GM19351 (cell line): ENCODE results near the gene EIF5A2.
"Not testable (repeated sequence)": the region's sequence is repeated elsewhere in the genome, so short reads cannot be mapped to it uniquely, and the experiment has no call there.

Source experiments
- ATAC-seq: cut with Tn5 transposase; IDR thresholded peaks from one replicate; pipeline ENCODE4 v1.9.1; 2021; ENCODE audit warnings: mild to moderate bottlenecking, moderate library complexity; ENCODE audit not compliant: unreplicated experiment

Gene EIF5A2

DNA sequence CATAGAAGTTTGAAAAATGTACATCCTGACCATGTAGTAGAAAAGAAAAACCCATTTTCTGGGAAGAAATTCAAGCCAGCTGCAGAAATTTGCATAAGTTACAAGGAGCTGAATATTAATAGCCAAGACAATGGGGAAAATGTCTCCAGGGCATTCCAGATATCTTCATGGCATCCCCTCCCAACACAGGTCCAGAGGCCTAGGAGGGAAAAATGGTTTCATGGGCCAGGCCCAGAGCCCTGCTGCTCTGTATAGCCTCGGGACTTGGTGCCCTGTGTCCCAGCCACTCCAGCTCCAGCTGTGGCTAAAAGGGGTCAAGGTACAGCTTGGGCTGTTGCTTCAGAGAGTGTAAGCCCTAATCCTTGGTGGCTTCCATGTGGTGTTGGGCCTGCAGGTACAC, 11.2 kb downstream of the EIF5A2 start:
- ATAC-seq = not testable (repeated sequence)

DNA sequence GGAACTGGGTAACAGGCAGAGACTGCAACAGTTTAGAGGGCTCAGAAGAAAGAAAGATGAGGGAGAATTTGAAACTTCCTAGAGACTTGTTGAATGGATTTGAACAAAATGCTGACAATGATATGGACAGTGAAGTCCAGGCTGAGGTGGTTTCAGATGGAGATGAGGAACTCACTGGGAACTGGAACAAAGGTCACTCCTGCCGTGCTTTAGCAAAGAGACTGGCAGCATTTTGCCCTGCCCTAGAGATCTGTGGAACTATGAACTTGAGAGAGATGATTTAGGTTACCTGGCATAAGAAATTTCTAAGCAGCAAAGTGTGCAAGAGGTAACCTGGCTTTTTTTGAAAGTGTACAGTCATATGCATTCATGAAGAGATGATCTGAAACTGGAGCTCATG, 11.7 kb downstream of the EIF5A2 start:
- no peak for ATAC-seq

- ATAC-seq = not testable (repeated sequence)
Observed at GRCh38 chr3:170896333-170896732, 12.1 kb downstream of the EIF5A2 start.

DNA sequence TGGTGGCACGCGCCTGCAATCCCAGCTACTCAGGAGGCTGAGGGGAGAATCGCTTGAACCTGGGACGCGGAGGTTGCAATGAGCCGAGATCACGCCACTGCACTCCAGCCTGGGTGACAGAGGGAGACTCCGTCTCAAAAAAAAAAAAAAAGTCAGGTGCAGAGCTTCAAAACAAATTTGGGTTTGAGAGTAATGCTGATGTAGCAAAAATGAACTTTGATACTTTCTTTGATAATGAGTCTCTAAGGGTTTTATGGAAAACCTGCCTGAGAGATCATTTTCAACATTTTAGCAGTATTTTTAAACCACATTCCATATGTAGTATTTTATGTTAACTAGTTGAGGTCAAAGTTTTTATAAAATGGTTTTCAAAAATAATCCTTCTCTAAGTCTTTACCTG, 14.5 kb downstream of the EIF5A2 start:
- ATAC-seq = no peak

- no peak for ATAC-seq
Observed at GRCh38 chr3:170889630-170890029, 18.8 kb downstream of the EIF5A2 start.

DNA sequence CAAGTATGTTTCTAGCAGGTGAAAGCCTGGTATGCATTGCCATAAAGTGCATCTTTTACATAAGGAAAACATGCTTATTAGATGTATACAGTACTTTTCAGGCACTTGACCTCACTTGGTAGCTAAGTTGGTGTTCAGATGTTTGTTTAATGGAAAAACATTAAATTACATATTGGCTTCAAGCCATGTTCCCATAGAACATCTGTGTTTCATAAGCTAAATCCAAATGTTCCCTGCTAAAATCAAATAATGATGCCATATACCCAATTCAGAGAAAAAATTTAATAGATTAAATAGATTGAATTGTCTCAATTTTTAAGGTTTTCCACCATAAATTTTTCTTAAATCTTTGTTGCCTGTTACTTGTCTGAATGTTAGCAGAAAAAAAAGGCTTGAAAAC, 19.3 kb downstream of the EIF5A2 start:
- no peak for ATAC-seq

DNA sequence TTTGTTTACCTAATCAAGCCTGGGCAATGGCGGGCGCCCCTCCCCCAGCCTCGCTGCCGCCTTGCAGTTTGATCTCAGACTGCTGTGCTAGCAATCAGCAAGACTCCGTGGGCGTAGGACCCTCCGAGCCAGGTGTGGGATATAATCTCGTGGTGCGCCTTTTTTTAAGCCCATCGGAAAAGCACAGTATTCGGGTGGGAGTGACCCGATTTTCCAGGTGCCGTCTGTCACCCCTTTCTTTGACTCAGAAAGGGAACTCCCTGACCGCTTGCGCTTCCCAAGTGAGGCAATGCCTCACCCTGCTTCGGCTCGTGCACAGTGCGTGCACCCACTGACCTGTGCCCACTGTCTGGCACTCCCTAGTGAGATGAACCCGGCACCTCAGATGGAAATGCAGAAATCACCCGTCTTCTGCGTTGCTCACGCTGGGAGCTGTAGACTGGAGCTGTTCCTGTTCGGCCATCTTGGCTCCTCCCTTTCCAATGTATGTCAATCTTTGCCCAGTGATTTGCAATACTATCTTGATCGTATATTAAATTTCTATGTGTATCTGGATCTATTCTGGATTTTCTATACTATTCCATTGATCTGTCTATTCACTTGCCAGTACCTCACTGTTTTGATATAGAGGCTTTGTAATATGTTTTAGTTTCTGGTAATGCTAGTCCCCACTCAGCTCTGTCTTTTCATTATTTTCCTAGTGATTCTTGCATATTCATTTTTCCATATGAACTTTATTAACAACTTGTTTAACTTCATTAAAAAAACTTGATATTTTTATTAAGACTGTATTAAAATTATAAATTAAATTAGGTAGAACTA, 24.1 kb downstream of the EIF5A2 start:
- not testable (repeated sequence) for ATAC-seq

DNA sequence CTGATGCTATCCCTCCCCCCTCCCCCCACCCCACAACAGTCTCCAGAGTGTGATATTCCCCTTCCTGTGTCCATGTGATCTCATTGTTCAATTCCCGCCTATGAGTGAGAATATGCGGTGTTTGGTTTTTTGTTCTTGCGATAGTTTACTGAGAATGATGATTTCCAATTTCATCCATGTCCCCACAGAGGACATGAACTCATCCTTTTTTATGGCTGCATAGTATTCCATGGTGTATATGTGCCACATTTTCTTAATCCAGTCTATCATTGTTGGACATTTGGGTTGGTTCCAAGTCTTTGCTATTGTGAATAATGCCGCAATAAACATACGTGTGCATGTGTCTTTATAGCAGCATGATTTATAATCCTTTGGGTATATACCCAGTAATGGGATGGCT, 29.7 kb downstream of the EIF5A2 start:
- ATAC-seq = not testable (repeated sequence)

GRCh38 chr3:170877311-170877710, 31.1 kb downstream of the EIF5A2 start:
- ATAC-seq = not testable (repeated sequence)

DNA sequence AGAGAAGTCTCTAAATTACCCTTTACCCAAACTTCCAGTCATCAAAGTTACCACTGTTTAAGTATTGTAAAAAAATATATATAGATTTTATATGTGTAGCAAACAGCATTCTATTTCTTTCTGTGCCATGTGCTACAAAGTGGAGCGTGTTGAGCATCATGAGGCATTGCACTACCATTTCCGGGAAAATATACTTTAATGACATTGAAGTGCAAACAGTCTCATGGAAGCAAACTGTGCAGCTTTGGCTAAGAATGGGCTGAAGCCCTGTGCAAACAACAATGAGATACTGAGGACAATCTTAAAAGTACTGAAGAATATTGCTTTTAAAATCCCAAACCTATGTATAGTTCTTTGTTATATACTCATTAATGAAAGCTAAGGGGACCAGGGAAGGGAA, 31.9 kb downstream of the EIF5A2 start:
- no peak for ATAC-seq

- peak; percentile 90 for ATAC-seq
Observed at GRCh38 chr3:170869645-170870593, 38.5 kb downstream of the EIF5A2 start, which contains the start of gene RPL22L1. TSS of gene RPL22L1 (minus strand) at chr3:170870195. CDS start at chr3:170870167, 28 bp downstream.

DNA sequence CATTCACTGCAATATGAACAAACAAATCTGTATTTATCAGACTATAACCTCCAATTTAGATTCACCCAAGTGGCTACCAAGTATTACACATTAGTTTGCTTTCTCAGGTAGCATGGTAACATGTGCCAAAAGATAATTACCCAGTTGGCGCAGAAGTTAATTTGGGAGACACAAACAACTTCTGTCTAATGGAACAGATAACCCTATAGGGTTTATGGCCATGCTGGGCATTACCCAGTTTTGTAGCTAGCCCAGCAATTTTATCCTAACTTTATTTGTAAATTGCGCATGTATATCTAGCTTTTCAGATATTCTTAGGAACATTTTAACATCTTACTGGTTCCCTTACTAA, 39.2 kb downstream of the EIF5A2 start:
- no peak for ATAC-seq

GRCh38 chr3:170868577-170869238, 39.7 kb downstream of the EIF5A2 start:
- no peak for ATAC-seq

DNA sequence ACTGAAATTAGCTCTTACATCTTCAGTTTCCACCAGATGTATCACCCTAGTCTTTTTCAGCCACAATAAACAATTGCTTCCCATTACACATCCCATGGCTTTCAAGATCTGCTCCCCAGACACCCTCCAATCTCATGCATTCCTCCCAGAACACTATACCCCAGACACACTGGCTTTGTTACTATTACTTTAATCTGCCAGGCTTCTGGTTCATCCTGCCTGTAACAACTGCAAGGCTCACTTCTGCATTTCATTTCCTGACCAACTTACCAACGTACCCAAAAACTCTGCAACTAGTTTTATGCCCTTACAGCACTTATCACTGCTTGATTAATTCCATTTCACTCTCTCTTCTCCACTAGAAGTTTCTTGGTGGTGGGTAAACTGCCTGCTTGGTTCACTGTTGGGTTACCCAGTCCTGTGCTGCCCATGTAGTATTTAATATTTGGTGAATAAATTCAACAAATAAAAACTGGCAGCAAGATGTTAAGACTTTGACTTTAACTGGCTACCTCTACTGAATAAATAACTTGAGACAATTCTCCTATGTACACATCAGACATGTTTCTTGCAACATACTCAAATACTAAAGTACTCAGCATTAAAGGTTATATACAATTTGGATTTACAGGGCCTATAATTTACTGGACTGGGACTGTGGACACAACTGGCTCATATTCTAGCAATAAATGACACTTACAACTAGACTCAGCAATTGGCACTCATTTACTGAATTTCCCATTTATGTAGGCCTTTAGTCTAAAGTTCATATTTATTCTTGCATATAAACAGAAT, 41.1 kb downstream of the EIF5A2 start:
- ATAC-seq = peak; percentile 24

DNA sequence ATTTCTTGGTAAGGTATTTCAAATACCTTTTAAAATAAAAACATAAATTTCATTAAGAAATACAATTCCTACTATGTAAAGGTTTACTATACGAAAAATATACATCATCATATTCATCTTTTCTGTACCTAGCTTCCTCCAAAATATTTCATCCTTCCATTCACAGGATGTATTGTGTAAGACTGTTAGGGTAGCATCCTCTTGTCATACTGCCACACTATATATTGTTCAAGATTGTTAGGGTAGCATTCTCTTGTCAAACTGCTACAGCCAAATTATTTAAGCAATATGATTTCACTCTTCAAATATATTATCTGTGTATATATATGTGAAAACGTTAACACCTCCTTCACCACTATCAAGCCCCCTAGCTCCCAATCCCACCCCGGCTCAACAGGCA, 41.9 kb downstream of the EIF5A2 start:
- ATAC-seq = no peak

DNA sequence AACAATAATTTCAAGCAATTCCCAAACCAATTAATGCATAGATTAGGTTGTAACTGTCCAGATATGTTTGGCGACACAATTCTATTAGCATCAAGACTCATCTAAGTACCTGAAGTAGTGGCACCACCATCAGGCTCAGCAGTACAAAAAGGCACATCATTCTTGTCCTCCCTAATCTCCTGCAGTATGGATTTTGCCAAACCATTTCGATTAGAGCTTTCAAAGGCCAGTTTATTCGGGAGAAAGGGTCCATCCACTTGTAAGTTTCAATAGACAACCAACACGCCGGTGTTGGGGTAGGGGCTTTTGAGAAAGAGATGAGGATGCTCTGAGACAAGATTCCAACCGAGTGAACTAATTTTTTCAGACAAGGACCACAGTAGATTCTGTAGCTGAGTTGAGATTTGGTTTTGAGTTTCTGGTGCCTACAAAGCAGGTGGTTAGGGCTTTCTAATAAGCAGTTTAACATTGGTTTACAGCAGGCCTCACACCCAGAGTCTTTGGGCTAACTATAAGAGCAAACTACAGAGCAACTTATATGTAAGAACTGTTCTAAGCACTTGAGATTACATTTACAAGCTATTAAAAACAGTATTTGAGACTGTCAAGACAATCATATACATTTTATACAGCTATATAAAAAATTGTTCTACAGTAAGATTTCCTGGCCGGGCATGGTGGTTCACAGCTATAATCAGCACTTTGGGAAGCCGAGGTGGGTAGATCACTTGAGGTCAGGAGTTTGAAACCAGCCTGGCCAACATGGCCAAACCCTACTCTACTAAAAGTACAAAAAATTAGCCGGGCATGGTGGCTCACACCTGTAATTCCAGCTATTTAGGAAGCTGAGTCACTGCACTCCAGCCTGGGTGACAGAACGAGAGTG, 43.0 kb downstream of the EIF5A2 start:
- ATAC-seq = no peak

GRCh38 chr3:170864525-170865208, 43.8 kb downstream of the EIF5A2 start:
- no peak for ATAC-seq

- ATAC-seq = no peak
Observed at GRCh38 chr3:170863816-170864215, 44.6 kb downstream of the EIF5A2 start.
